NCI-H146 treated with DMSO at 0.1 percent for 48 hours (cell line): ENCODE measurements around the gene USP49.
A peak's percentile ranks its signal among the peaks of the same experiment; 100 is the strongest.

Experiments used
- DNase-seq: peaks from one replicate; lab custom pipeline; 2025; ENCODE audit not compliant: unreplicated experiment; lab: John Stamatoyannopoulos, UW

Gene USP49

DNA sequence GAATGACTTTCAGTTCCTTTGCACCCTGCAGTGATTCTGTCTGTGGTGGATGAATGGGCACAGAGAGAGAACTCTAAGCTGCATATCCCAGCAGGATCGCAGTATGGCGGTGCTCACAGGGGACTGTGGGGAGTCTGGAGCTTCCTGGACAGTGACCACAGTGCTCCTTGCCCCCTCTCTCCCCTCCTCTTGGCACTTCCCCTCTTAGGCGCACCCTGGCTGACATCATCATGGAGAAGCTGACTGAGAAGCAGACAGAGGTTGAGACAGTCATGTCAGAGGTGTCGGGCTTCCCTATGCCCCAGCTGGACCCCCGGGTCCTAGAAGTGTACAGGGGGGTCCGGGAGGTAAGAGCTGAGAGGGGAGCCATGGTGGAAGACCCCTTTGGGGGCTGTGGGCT is 34.7 kb upstream of the USP49 start:
- DNase-seq: no peak

DNA sequence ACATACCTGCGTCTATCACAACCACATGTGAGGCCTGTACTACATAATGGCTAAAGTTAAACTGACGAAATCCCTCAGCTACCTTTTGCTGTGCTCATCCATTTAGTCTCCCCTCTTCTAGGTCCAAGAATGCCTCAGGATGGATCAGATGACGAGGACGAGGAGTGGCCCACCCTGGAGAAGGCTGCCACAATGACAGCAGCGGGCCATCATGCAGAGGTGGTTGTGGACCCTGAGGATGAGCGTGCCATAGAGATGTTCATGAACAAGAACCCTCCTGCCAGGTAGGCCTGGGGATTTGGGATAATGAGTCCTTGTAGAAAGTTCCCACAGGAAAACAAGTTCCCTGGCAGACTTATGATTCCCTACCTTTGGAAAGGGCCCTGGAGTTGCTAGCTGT is 32.1 kb upstream of the USP49 start:
- no peak for DNase-seq

DNA sequence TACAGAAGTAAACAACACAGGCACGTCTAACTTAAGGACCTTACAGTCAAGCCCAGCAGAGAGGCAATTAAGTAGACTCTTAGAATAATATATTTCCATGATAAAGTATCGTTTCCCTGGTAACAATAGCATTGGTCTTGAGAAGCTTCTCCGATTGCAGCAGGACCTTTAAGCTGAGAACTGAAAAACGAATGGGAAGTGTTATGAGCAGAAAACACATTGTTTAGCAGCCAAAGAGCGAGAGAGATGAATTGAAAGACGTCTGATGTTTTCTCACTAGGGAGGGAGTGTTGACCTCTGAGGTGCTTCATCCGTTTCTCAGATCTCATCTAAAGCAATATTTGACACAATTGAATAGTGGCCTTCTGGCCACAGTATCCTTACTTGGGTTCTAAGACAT is 27.0 kb upstream of the USP49 start:
- no peak for DNase-seq

DNA sequence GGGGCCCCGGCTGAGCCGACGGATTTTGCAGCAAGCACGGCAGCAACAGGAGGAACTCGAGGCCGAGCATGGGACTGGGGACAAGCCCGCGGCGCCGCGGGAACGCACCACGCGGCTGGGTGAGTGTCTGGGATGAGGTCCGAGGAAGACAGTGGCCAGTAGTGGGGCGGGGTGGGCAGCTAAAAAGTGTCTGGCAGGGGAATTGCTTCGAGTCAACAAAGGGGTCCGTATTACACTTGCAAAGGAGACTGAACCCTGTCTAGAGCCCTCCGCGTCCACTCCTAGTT is 26.5 kb upstream of the USP49 start:
- peak; percentile 42 for DNase-seq

DNA sequence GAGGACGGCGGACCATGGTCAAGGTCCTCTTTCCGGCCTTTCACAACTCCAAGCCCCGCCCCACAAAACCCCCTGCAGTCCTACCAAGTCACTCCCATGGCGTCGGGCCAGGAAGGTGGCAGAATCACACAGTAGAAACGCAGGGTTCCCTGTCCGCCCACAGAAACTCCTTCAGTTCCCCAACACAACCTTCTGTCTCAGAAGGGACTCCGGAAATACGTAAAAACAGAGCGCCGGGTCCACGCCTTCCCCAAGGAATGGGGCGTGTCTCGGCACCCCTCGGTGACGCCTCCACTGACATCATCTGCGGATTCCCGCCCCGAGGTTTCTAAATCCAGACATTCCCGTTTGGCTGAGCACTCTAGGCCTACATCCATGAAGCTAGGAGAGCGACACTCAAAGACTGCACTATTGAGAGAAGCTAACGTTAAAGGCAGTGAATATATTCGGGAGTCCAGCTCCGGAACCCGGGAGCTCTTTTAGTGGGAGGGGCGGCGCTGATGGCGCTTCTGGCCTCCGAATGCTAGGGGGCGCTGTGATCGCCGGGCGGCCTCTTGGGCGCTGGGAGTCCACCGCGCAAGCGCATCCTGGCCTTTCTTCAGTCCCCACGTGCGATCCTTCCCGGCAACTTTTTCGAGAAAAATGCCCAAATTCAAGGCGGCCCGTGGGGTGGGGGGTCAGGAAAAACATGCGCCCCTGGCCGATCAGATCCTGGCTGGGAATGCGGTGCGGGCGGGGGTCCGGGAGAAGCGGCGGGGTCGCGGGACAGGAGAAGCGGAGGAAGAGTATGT is 25.9 kb upstream of the USP49 start, which contains the start of the genes BYSL and MED20:
Gene BYSL (plus strand): TSS at position 579 of the 791 bp plus-strand sequence. CDS start 64 bp downstream, at position 643.
Gene MED20 (minus strand): TSS at position 219 of the 791 bp plus-strand sequence. CDS start 121 bp downstream, at position 98.
- DNase-seq: peak; percentile 95

DNA sequence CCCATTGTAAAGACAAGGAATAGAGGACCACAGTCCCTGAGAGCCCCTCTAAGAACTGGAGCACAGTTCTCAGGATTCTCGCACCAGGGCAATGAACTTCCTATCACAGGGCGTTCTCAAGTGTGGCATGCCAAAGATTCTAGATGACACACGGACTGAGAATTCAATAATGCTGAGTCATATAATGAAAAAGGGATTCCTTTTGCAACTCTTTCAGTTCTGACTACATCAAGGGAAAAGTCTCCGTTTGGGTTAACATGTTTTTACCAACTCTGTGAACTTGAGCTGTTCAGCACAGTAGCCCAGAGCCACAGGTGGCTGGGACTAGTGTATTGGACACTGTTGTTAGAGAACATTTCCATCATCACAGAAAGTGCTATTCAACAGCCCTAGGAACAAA is 22.4 kb upstream of the USP49 start:
- no peak for DNase-seq

DNA sequence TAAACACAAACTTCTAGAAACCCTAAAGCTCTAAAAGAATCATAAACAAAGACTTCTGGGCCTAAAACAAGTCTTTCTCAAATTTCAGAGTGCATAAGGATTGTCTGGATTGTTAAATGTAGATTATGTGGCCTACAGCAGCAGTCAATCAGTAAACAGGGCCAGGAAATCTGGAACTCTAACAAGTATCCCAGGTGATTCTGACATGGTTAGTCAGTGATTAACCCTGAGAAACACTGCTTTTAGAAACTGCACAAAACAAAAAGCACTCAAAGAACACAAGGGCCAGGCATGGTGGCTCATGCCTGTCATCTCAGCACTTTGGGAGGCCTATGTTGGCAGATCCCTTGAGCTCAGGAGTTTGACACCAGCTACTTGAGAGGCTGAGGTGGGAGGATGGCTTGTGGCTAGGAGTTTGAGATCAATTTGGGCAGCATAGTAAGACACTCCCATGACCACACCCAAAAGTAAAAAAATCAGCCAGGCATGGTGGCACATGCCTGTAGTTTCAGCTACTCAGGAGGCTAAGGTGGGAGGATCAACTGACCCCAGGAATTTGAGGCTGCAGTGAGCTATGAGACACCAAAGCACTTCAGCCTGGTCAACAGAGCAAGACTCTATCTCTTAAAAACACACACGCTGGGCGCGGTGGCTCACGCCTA is 19.8 kb upstream of the USP49 start:
- DNase-seq: no peak

DNA sequence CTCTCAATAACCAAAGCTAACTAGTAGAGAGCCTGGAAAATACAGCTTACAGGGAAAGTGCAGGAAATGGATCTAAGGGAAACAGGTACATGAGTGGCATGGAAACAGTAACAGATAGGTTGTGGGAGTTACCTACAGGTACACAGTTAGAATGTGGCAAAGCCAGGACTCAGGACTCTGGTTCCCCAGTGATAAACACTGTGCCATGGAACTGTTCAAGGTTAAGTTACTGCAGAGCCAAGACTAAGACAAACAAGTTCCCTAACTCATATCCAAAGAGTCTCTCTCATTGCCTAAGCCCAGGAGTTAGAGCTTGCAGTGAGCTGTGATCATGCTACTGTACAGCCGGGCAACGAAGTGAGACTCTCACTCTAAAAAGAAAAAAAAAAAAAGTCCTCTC is 19.2 kb upstream of the USP49 start:
- DNase-seq: no peak

DNA sequence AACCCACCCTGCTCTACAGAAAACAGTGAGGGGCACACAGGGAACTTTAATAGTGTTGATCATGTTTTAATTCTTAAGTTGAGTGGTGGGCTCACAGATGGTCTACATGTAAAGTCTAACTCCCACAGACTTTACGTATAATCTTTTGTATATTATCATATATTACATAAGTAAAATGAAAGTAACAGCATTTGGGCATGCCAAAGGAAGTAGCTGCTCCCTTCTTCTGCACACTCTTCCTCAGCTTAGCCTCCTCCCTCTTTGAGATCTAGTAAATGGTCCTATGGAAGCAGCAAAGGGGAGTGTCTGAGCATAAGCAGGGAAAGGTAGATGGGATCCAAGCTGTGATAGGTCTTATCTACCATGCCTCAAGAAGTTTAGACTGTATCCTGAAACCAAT is 14.6 kb upstream of the USP49 start:
- DNase-seq: no peak

DNA sequence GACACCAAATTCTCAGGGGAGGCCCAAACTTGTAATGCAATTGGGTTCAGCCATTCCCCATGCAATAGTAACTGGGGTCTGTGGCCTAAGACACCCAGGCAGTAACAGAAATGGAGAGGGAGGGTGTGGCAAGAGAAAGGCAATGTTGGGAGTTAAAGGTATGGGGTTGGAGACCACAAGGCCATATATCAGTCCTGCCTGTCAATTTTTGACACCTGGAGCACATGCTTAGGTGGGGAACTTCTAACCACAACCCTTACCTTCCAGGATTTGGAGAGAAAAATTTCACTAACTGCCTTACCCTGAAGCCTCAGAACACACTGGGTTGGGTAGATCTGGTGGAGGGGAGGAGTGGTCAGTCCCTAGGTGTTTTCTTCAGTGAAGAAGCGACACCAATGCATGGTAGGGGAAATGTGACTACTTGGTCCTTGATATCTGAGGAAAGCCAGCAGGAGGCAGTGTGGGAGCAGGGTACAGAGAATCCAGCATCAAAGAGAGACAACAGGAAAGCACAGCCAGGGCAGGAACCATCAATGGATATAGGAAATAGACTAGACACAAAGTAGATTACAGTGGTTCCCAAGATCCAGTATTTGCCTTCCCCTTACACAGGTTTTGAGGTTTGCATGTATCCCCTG is 6.8 kb upstream of the USP49 start:
- no peak for DNase-seq

DNA sequence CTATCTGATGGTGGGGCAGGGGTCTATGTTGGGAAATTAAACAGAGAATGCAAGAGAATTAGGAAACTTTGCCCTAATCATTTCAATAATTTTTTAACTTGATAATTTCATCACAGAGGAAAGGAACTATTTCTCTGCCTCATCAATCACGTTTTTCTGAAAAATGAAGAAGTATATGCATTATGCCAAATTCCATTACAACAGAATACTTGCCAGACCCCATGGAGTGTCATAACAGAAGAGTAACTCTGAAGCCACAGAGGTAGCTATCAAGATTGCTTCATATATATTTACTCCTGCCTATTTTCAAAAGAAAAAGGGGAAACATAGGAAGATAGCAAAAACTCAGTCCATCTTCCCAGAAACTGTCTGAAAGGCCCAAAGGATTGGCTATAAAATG is 5.7 kb upstream of the USP49 start:
- no peak for DNase-seq

DNA sequence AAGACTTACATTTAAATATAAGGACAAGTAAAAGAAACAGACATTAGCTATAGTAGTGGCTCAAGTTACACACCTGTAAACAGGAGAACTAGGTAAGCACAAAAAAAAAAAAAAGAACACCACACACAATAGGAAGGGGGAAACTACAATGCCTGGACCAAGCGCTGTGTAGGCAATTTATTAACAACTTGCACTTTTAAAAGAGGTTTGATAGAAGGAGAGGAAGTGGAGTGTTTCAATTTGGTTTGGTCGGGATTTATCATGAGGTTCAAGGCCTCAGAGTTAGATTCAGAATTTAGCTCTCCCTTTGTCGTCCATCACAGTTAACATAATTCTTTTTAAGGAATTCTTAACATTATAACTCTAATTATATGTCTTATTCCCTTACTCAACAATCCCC is 1.1 kb upstream of the USP49 start:
- no peak for DNase-seq

DNA sequence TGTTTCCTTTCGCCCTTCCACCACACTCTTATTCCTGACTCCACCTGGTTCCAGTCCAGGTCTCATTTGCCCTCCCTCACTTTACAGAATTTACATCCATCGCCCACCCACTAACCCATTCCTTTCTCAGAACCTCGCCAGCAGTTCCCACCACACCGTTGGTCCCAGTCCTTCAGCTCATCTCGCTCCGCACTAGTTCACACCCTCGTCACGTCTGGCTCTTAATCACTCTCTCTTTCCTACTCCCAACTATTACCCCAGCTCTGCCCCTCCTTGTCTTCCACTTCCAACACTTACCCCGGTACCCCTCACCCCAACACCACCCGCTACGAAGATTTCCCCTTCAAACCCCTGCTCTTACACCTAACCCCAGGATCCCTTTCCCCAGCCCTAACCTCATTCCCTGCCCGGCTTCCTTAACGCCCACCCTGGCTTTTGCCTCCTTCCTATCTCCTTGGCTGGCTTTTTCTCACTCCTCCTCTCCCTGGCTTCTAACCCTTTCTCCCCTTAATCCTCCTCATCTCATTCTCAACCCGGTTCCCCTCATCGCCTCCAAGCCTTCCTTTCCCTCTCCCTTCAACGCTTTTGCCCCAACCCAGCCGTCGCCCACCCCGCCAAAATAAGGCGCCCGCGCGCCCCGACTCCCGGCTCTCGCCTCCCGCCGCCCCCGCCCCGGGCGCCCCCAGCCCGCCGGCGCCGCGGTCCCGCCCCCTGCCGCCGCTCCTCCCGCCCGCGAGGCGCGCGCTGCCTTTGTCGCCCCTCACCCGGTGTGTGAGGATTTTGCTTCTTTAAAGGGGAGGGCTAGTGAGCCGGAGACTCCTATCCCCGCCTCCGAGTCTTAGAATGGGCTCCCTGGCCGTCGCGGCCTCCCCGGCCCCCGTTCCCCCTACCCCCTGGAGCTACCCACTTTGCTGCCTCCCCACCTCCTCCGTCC is 542 bp downstream of the USP49 start:
- peak; percentile 53 for DNase-seq

DNA sequence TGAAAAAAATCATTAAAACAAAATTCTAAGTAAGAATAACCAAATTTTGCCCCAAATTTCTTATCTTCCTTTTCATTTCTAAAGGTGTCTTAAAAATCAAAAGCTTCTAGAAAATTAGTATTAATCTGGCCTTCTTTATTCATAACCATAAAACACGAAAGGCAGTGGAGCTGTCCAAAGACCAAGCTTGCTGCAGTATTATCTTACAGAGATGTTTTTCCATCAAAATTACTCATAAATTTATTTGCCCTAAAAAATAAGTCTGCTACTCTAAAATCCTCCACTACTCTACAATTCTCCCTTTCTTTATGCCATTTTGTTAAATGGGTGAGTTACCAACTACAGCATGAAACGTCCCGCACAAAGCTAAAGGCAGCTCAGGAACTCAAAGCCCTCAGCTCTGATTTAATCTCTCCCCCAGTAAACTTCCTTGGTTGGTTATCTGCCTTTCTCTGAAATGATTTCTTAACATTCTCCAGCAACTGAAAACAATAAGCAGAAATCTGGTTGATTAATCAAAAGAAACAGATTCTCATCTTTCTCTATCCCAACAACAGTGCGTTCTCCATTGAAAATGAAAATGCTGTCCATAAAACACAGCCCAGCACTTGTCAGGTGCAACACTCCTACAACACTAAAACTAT is 2.1 kb downstream of the USP49 start:
- no peak for DNase-seq

DNA sequence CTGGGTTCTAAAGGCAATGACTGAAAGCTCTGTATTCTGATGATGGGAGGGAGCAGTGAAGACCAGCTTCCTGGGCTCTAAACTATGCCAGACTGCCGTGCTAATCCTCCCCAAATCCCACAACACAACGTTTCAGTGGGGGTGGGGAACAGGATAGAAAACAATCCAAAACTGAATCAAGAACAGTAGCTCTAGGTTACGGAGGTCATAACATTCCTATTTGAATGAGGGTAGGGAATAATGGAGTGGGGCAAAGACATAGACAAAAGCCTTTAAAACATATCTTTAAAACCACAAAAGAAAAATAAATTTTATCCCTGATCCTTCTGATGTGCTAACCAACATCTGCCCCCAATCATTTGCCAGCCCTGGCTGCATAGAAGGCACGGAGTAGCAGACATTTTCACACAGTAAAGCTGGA is 7.8 kb downstream of the USP49 start:
- no peak for DNase-seq

DNA sequence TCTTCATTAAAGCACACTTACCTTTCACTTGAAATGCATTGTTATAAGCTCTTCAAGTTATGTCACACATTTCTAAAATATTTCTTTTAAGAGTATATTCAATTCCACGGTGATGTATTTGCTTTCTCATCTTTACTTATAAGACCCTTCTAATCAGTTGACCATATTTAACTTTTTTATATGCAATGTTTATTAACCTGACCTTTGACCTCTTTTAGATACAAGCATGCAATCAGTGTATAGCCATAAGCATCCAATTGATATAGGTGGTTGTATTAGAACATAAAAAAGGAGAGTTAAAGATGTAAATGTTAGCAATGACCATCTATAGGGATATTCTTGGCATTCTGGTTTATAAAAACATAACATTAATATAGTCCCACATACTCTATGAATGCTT is 9.2 kb downstream of the USP49 start:
- DNase-seq: no peak

DNA sequence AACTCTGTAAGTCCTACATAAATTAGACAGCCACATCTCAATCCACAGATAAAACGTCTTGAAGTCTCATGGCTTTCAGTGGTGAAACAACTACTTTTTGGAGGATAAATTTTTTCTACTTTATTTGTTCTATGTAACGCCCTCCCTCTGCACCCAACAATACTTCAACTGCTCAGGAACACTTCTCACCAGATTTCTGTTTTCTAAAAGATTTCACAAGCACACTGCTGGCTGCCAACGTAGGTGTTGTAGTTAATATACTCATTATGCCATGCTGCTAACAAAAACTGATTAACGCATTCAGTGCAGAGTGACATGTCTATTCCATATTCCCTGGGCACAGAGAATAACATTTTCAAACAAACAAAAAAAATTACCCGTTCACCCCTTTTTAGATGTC is 10.2 kb downstream of the USP49 start:
- no peak for DNase-seq

DNA sequence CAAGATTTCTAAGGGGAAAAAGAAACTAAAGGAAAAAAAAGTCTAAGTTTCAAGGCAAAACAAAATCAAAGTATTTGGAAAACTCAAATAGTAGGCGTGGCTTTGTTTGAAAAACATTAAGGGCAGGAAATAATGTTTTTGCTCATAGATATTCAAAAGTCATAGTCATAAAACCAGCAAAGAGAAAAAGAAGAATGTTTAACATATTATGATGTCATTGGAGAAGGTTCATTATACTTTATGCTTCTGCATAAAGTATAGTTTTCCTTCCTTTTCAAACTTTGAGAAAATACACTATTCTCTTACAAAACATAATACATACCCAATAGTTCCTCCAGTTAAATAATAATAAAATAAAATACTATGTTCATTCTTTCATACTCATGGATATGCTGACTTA is 13.7 kb downstream of the USP49 start:
- DNase-seq: no peak

DNA sequence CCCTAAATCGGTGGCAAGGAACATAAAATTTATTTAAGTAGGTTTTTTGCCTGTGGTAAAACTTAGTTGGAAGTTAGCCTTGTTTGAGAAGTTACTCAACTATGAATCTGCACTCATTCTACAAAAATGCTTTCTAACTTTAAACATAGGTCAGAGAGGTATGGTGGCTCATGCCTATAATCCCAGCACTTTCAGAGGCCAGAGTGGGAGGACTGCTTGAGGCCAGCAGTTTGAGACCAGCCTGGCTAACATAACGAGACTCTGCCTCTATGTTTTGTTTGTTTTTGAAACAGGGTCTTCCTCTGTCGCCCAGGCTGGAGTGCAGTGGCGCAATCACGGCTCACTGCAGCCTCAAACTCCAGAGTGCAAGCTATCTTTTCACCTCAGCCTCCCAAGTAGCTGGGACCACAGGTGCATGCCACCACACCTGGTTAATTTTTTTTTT is 16.2 kb downstream of the USP49 start:
- DNase-seq: no peak

DNA sequence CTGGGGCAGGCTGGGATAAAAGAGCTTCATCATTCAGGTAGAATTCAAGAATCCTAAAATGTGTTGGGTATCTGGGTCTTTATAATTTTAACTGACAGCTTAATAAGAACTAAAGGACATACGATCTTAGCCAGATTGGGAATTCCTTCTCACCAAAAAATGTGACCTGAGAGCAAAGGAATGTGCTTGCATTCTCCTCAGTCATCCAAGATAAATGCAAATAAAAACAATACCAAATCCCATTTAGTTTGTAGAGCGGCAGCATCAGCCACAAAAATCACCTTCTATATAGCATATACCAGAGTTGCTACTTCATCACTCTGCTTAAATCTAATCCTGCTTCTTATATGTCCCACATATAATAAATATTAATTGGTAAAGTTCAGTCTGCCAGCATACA is 16.9 kb downstream of the USP49 start:
- no peak for DNase-seq
